Activated CD8-positive, alpha-beta T cell treated with anti-CD3 and anti-CD28 coated beads for 36 hours (primary cell): ENCODE data around the gene UBA3. TPM values are rescaled to one million over a fixed set of nuclear protein-coding genes. Genes with fewer than 3 reads are reported as not detected.

Experiments used
- ATAC-seq: fragments of 200-7000 bp; cut with Tn5 transposase; one replicate; pipeline ENCODE4 v1.10.0; 2021; ENCODE audit warnings: mild to moderate bottlenecking, moderate library complexity
- CTCF ChIA-PET: fragments of 350-600 bp; sonication (Branson Sonifier 250); formaldehyde crosslinking; loops from one replicate; lab custom pipeline; 2021; ENCODE audit warnings: antibody characterized with exemption; lab: Charles Lee
- POLR2A ChIA-PET: fragments of 350-600 bp; sonication (Branson Sonifier 250); formaldehyde crosslinking; loops from one replicate; lab custom pipeline; 2021; ENCODE audit warnings: antibody characterized with exemption; lab: Charles Lee
- DNase-seq: peaks from one replicate; pipeline ENCODE4 v3.0.0-alpha.2; 2020
- H3K27ac Mint-ChIP-seq: one replicate; pipeline ENCODE4 v1.8.0; 2021; ENCODE audit warnings: mild to moderate bottlenecking, mixed read lengths
- H3K27me3 Mint-ChIP-seq: one replicate; pipeline ENCODE4 v1.8.0; 2021; ENCODE audit warnings: mixed read lengths
- H3K36me3 Mint-ChIP-seq: one replicate; pipeline ENCODE4 v1.8.0; 2021; ENCODE audit warnings: low read depth, mixed read lengths
- H3K4me1 Mint-ChIP-seq: one replicate; pipeline ENCODE4 v1.8.0; 2021; ENCODE audit warnings: low read depth, mixed read lengths
- H3K4me3 Mint-ChIP-seq: one replicate; pipeline ENCODE4 v1.8.0; 2021; ENCODE audit warnings: mild to moderate bottlenecking, moderate library complexity, mixed read lengths
- H3K9me3 Mint-ChIP-seq: one replicate; pipeline ENCODE4 v1.8.0; 2021; ENCODE audit warnings: mixed read lengths
- CTCF ChIP-seq: fragments of 200-600 bp; IDR thresholded peaks from one replicate; pipeline ENCODE4 v1.8.0; 2022; ENCODE audit warnings: antibody characterized with exemption, mild to moderate bottlenecking
- intact Hi-C: fragments of 100-400 bp; cut with micrococcal nuclease; formaldehyde crosslinking; loops from one replicate; pipeline ENCODE4 v1.10.0; 2022
- total RNA-seq, 2 experiments: library from RNA; stranded (reverse); gene quantifications; one replicate each; pipeline ENCODE4 v1.2.3, GENCODE V29; 2021

The UBA3 gene
- total RNA-seq, 2 experiments from 2014 or later, result 72.7 to 75.6 TPM

GRCh38 chr3:69058947-69059224, 21.3 kb downstream of the UBA3 start:
- ChIA-PET POLR2A (interaction anchor here (0.6 to 1.2 kb wide), 5 partner anchors 11 to 43 kb away, joined by 3 to 5 read pairs (median 3); no protein-coding TSS in a partner anchor), CTCF (interaction anchor here (1.3 kb wide), 1 partner anchor 62 kb away, joined by 3 read pairs; no protein-coding TSS in a partner anchor)
- H3K4me3 Mint-ChIP-seq, result no peak overlapping the region
- H3K27me3 Mint-ChIP-seq, result no peaks in the 10 kb centered on the region
- H3K36me3 Mint-ChIP-seq, result peaks cover 57% of the 10 kb centered on the region
- ATAC-seq (no peak), DNase-seq (no peak)
- intact Hi-C loops, result no loop called here
- peaks cover 6% of the 10 kb centered on the region for H3K9me3 Mint-ChIP-seq
- TF ChIP-seq CTCF, result no peak
- peaks cover 31% of the 10 kb centered on the region for H3K4me1 Mint-ChIP-seq
- peak overlapping the region; percentile 93 for H3K27ac Mint-ChIP-seq

- no peak overlapping the region for H3K4me3 Mint-ChIP-seq
- DNase-seq (no peak), ATAC-seq (peak; percentile 90)
- no peaks in the 10 kb centered on the region for H3K27me3 Mint-ChIP-seq
- peaks cover 6% of the 10 kb centered on the region for H3K9me3 Mint-ChIP-seq
- CTCF ChIA-PET, result interaction anchor here (0.7 to 1.3 kb wide), 2 partner anchors 61 to 63 kb away, joined by 3 read pairs; no protein-coding TSS in a partner anchor
- peaks cover 54% of the 10 kb centered on the region for H3K36me3 Mint-ChIP-seq
- H3K4me1 Mint-ChIP-seq, result peaks cover 28% of the 10 kb centered on the region
- POLR2A ChIA-PET, result interaction anchor here (0.6 to 1.1 kb wide), 5 partner anchors 17 to 1678 kb away, joined by 3 to 5 read pairs (median 3); no protein-coding TSS in a partner anchor
- H3K27ac Mint-ChIP-seq, result peak overlapping the region; percentile 93
- intact Hi-C loops, result no loop called here
- TF ChIP-seq CTCF, result no peak
Measured at GRCh38 chr3:69058180-69058946, 21.8 kb downstream of the UBA3 start.

DNA sequence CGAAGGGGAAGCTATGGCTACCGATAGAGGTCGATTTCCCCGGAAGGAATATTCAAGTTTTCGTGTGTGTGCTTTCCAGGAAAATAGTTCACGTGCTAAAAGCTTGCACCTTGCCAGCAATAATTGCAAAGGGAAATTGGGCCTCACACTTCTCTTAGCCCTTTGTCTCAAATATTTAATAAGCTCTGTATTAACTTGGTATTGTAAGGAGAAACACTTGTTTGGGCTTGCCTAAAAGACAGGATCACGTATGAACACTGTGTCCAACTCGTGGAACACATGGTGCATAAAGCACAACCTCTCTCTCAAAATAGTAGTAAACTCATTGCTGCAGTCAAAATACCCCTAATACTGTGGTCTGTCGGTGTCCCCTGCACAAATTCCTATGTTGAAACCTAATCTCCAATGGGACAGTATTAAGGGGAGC, 27.7 kb downstream of the UBA3 start:
- Mint-ChIP-seq H3K36me3 (peaks cover 32% of the 10 kb centered on the region), H3K27ac (peak overlapping the region; percentile 90), H3K27me3 (no peaks in the 10 kb centered on the region), H3K4me3 (peak overlapping the region; percentile 87), H3K4me1 (peaks cover 40% of the 10 kb centered on the region), H3K9me3 (no peaks in the 10 kb centered on the region)
- CTCF ChIA-PET, result interaction anchor here (0.7 to 2.9 kb wide), 7 partner anchors 11 to 273 kb away, joined by 3 to 15 read pairs (median 5); partner anchors contain the start of gene ARL6IP5
- intact Hi-C loops, result loop anchor here (2.0 kb wide), 1 partner anchor 30 kb away; no protein-coding TSS in a partner anchor
- POLR2A ChIA-PET, result interaction anchor here (0.7 to 3.9 kb wide), 15 partner anchors 8 to 262 kb away, joined by 3 to 24 read pairs (median 5); partner anchors contain the start of genes ARL6IP5 and UBA3
- no peak for DNase-seq
- TF ChIP-seq CTCF, result no peak
- peak; percentile 16 for ATAC-seq

- ATAC-seq, result peak; percentile 95
- peak within 1 kb of the TSS; percentile 87 for H3K4me3 Mint-ChIP-seq
- TF ChIP-seq CTCF, result no peak
- H3K36me3 Mint-ChIP-seq, result peaks cover 33% of the 10 kb centered on the region
- peak within 1 kb of the TSS; percentile 90 for H3K27ac Mint-ChIP-seq
- intact Hi-C loops, result loop anchor here (2.0 kb wide), 1 partner anchor 31 kb away; no protein-coding TSS in a partner anchor
- POLR2A ChIA-PET, result interaction anchor here (0.7 to 3.9 kb wide), 19 partner anchors 8 to 263 kb away, joined by 3 to 24 read pairs (median 5); partner anchors contain the start of genes ARL6IP5 and UBA3
- no peaks in the 10 kb centered on the region for H3K9me3 Mint-ChIP-seq
- CTCF ChIA-PET, result interaction anchor here (0.7 to 2.9 kb wide), 7 partner anchors 11 to 274 kb away, joined by 3 to 15 read pairs (median 5); partner anchors contain the start of gene ARL6IP5
- DNase-seq, result peak; percentile 99
- H3K4me1 Mint-ChIP-seq, result peaks cover 41% of the 10 kb centered on the region
- no peaks in the 10 kb centered on the region for H3K27me3 Mint-ChIP-seq
Measured at GRCh38 chr3:69051756-69052471, 28.3 kb downstream of the UBA3 start, which contains the start of gene TMF1. TMF1 (minus strand) TSS chr3:69052333; CDS start chr3:69052086, 247 bp downstream.
